C4-2B (cell line): ENCODE data around the gene PRKCD.

Source experiments
- ZFX ChIP-seq: fragments of 450-650 bp; IDR thresholded peaks from 2 replicates; pipeline ENCODE4 v1.6.1; 2017
- TF ChIP-seq, protein P1 (sequence below): fragments of 450-650 bp; conservative IDR thresholded peaks from 2 replicates; pipeline ENCODE4 v1.5.1; 2017; ENCODE audit warnings: mild to moderate bottlenecking

DNA sequence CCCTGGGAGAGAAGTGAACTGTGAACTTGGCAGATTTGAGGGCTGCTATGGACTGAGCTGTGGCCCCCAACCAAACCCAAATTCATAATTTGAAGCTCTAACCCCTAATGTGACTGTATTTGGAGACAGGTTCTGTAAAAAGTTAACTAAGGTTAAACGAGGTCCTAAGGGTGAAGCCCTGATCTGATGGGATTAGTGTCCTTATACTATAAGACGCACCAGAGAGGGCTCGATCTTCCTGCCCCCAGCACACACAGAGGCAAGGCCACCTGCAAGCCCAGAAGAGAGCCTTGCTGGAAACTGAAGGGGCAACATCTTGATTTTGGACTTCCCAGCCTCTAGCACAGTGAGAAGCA, 60.8 kb downstream of the PRKCD start:
- TF ChIP-seq, protein P1, sequence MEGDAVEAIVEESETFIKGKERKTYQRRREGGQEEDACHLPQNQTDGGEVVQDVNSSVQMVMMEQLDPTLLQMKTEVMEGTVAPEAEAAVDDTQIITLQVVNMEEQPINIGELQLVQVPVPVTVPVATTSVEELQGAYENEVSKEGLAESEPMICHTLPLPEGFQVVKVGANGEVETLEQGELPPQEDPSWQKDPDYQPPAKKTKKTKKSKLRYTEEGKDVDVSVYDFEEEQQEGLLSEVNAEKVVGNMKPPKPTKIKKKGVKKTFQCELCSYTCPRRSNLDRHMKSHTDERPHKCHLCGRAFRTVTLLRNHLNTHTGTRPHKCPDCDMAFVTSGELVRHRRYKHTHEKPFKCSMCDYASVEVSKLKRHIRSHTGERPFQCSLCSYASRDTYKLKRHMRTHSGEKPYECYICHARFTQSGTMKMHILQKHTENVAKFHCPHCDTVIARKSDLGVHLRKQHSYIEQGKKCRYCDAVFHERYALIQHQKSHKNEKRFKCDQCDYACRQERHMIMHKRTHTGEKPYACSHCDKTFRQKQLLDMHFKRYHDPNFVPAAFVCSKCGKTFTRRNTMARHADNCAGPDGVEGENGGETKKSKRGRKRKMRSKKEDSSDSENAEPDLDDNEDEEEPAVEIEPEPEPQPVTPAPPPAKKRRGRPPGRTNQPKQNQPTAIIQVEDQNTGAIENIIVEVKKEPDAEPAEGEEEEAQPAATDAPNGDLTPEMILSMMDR: no peak
- TF ChIP-seq ZFX: no peak
